A549 (cell line): ENCODE data around the gene LBX2.
A peak's percentile ranks its signal among the peaks of the same experiment; 100 is the strongest.

Source experiments
- CEBPB ChIP-seq, 2 experiments: fragments of >200 bp in 1 of 2; sonication (Bioruptor Twin) in 1 of 2; formaldehyde crosslinking in 1 of 2; IDR thresholded peaks; 2 replicates each; pipeline ENCODE4 v1.6.1; 2012 to 2016
- CTCF ChIP-seq: fragments of >200 bp; sonication (Bioruptor Twin); formaldehyde crosslinking; IDR thresholded peaks from 3 replicates; pipeline ENCODE4 v1.5.1; 2016
- ELK1 ChIP-seq: fragments of 150-350 bp; IDR thresholded peaks from 2 replicates; pipeline ENCODE4 v1.6.1; 2014; ENCODE audit warnings: low read depth, mild to moderate bottlenecking, low read length
- EP300 ChIP-seq, 2 experiments: fragments of >200 bp; sonication (Bioruptor Twin); formaldehyde crosslinking; IDR thresholded peaks; 2 replicates in 1 of 2; 3 replicates in 1 of 2; pipeline ENCODE4 v1.6.1; 2016 to 2017
- HMGXB4 ChIP-seq: fragments of 250-450 bp; sonication (Bioruptor Pico); IDR thresholded peaks from 2 replicates; pipeline ENCODE4 v1.5.0; 2021; ENCODE audit warnings: mild to moderate bottlenecking, moderate library complexity, borderline replicate concordance
- KDM1A ChIP-seq: fragments of 200-600 bp; sonication (generic); IDR thresholded peaks from 2 replicates; pipeline ENCODE4 v1.6.1; 2016; ENCODE audit warnings: low read depth, mild to moderate bottlenecking
- MAFK ChIP-seq: fragments of 450-650 bp; IDR thresholded peaks from 2 replicates; pipeline ENCODE4 v1.6.1; 2014; ENCODE audit not compliant: partially characterized antibody
- MAX ChIP-seq: IDR thresholded peaks from 2 replicates; pipeline ENCODE4 v1.6.1; 2012
- POLR2A ChIP-seq: IDR thresholded peaks from 2 replicates; pipeline ENCODE4 v1.6.1; 2012; ENCODE audit warnings: mild to moderate bottlenecking, low read length
- RCOR1 ChIP-seq: fragments of 150-350 bp; IDR thresholded peaks from 2 replicates; pipeline ENCODE4 v1.6.1; 2014; ENCODE audit warnings: antibody characterized with exemption, low read length, low read depth
- REST ChIP-seq: fragments of 200-600 bp; sonication (generic); IDR thresholded peaks from 2 replicates; pipeline ENCODE4 v1.6.1; 2016; ENCODE audit warnings: antibody characterized with exemption, mild to moderate bottlenecking, moderate library complexity
- RFX5 ChIP-seq: fragments of 450-650 bp; IDR thresholded peaks from 2 replicates; pipeline ENCODE4 v1.7.1; 2014; ENCODE audit warnings: antibody characterized with exemption, mild to moderate bottlenecking, moderate library complexity
- SMC3 ChIP-seq: fragments of >200 bp; sonication (Bioruptor Twin); formaldehyde crosslinking; IDR thresholded peaks from 3 replicates; pipeline ENCODE4 v1.6.1; 2018; ENCODE audit warnings: inconsistent platforms
- USF2 ChIP-seq: fragments of 450-650 bp; IDR thresholded peaks from 2 replicates; pipeline ENCODE4 v1.6.1; 2014; ENCODE audit warnings: antibody characterized with exemption

GRCh38 chr2:74454654-74455511 is 44.5 kb downstream of the LBX2 start, which contains the start of gene INO80B:
- TF ChIP-seq CTCF (no peak), KDM1A (no peak), POLR2A (peak; percentile 40; the same call in 1 of the 2 replicates), USF2 (no peak), REST (no peak), HMGXB4 (CRISPR knock-in tag) (0 out of 2 replicates have a peak, but pooled peaks have one; percentile 55), MAX (peak; percentile 98), SMC3 (peak; percentile 44), ELK1 (0 out of 2 replicates have a peak, but pooled peaks have one; percentile 26), CEBPB (IDR thresholded peaks at IDR 0.05) (peak in 1 of 2 experiments; percentile 54; a peak in 1 of 4 replicates), EP300 (IDR thresholded peaks at IDR 0.05) (no peak), MAFK (peak; percentile 78), RCOR1 (no peak), RFX5 (peak; percentile 25; the same call in 1 of the 2 replicates)
